ENCODE measurements around the gene PAMR1.

- TF ChIP-seq YY1 (IDR thresholded peaks at IDR 0.05; ENCODE audit: insufficient read depth, insufficient read length) (no peak), SUZ12 (IDR thresholded peaks at IDR 0.05; ENCODE audit: extremely low read depth, insufficient read depth, insufficient read length) (no peak), ZNF274 (IDR thresholded peaks at IDR 0.05; ENCODE audit: low read depth, low read length) (no peak)
Observed at GRCh38 chr11:35555488-35555887, 30.1 kb upstream of the PAMR1 start.

All from NT2/D1 (cell line).